ENCODE measurements around the gene YAP1.

GRCh38 chr11:102251423-102251822 lies 141.2 kb downstream of the YAP1 start:
- no peak for TF ChIP-seq CTCF (IDR thresholded peaks at IDR 0.05; ENCODE audit: insufficient read depth, low read depth, low read length)
- no peak for TF ChIP-seq EZH2 (IDR thresholded peaks at IDR 0.05; ENCODE audit: insufficient read depth, low read length)
